K562 (cell line): ENCODE results near the gene ELK1. TPM values are rescaled to one million over a fixed set of nuclear protein-coding genes. Genes with fewer than 3 reads are reported as not detected.

ENCODE experiments used
- ATF3 ChIP-seq, 2 experiments: fragments of 450-650 bp in 1 of 2; sonication (generic) in 1 of 2; formaldehyde crosslinking in 1 of 2; IDR thresholded peaks in 1 of 2; conservative IDR thresholded peaks in 1 of 2; 2 replicates each; pipeline versions ENCODE4 v1.6.1 to v1.8.1; 2016 to 2023; ENCODE audit warnings: mild to moderate bottlenecking in 2 of 2, moderate library complexity in 2 of 2, inconsistent platforms in 1 of 2, missing genetic modification reagents in 1 of 2
- ESRRA ChIP-seq: fragments of 450-650 bp; IDR thresholded peaks from 2 replicates; pipeline ENCODE4 v1.6.1; 2014; ENCODE audit warnings: low read depth, mild to moderate bottlenecking, moderate library complexity, borderline replicate concordance
- HBP1 ChIP-seq: fragments of 450-650 bp; formaldehyde crosslinking; IDR thresholded peaks from 2 replicates; pipeline ENCODE4 v1.4.0; 2022; ENCODE audit warnings: missing genetic modification characterization
- HIVEP1 ChIP-seq: fragments of 250-450 bp; sonication (Bioruptor Pico); IDR thresholded peaks from 2 replicates; pipeline ENCODE4 v1.4.0; 2020; ENCODE audit warnings: mild to moderate bottlenecking
- RBM22 ChIP-seq: fragments of 200-400 bp; formaldehyde crosslinking; IDR thresholded peaks from 2 replicates; pipeline ENCODE4 v1.6.1; 2018; ENCODE audit warnings: low read length, low read depth; ENCODE audit not compliant: poor library complexity, severe bottlenecking
- SMAD3 ChIP-seq: fragments of 450-650 bp; formaldehyde crosslinking; conservative IDR thresholded peaks from 2 replicates; pipeline ENCODE4 v1.4.0; 2020; ENCODE audit warnings: mild to moderate bottlenecking
- SOX6 ChIP-seq: fragments of 450-650 bp; IDR thresholded peaks from 2 replicates; pipeline ENCODE4 v1.6.1; 2014; ENCODE audit warnings: mild to moderate bottlenecking
- SREBF1 ChIP-seq: fragments of 150-350 bp; IDR thresholded peaks from 2 replicates; pipeline ENCODE4 v1.6.1; 2014; ENCODE audit warnings: antibody characterized with exemption, low read depth, low read length, borderline replicate concordance
- SREBF2 ChIP-seq: sonication (generic); formaldehyde crosslinking; IDR thresholded peaks from 2 replicates; pipeline ENCODE4 v1.4.0; 2020; ENCODE audit warnings: mild to moderate bottlenecking, missing genetic modification reagents
- TAL1 ChIP-seq: fragments of 450-650 bp; IDR thresholded peaks from 2 replicates; pipeline ENCODE4 v1.6.1; 2016; ENCODE audit warnings: mild to moderate bottlenecking
- TEAD2 ChIP-seq: fragments of 450-650 bp; IDR thresholded peaks from 2 replicates; pipeline ENCODE4 v1.6.1; 2016; ENCODE audit warnings: missing genetic modification characterization, control low read depth, missing compliant biosample characterization
- TOE1 ChIP-seq, 2 experiments: fragments of 450-650 bp in 1 of 2; sonication (generic) in 1 of 2; formaldehyde crosslinking in 1 of 2; IDR thresholded peaks; 2 replicates each; pipeline versions ENCODE4 v1.7.1 to v1.8.0; 2016 to 2022; ENCODE audit warnings: borderline replicate concordance in 2 of 2, mild to moderate bottlenecking in 2 of 2, antibody characterized with exemption in 1 of 2, inconsistent platforms in 1 of 2, low read depth in 1 of 2, missing genetic modification reagents in 1 of 2, moderate library complexity in 1 of 2
- U2AF1 ChIP-seq: fragments of 200-400 bp; formaldehyde crosslinking; optimal IDR thresholded peaks from 2 replicates; pipeline ENCODE3; 2017; ENCODE audit warnings: mild to moderate bottlenecking, low read depth, low read length, moderate library complexity
- ZBTB9 ChIP-seq: fragments of 450-650 bp; formaldehyde crosslinking; IDR thresholded peaks from 2 replicates; pipeline ENCODE4 v1.4.0; 2020; ENCODE audit warnings: mild to moderate bottlenecking, moderate library complexity
- ZNF398 ChIP-seq: fragments of 250-450 bp; sonication (Bioruptor Pico); IDR thresholded peaks from 2 replicates; pipeline ENCODE4 v1.8.0; 2021; ENCODE audit warnings: moderate library complexity, mild to moderate bottlenecking, inconsistent platforms
- ZNF717 ChIP-seq: fragments of 250-450 bp; sonication (Bioruptor Pico); IDR thresholded peaks from 2 replicates; pipeline ENCODE4 v1.5.0; 2021
- polyA plus RNA-seq, 8 experiments: library from polyadenylated mRNA; depleted of rRNA in 4 of 8; stranded (reverse) in 5 of 8; unstranded in 3 of 8; fragments of >200 nt; fragmentation: Nextera tagmentation in 2 of 8; fragmentation: Illumina TruSeq in 1 of 8; extraction: Ambion mirVana in 2 of 8; extraction: Trizol in 1 of 8; gene quantifications; 2 replicates each; pipeline versions ENCODE4 v1.2.1 to v1.2.3, GENCODE V29; 2011 to 2014; ENCODE audit warnings: inconsistent platforms in 1 of 8, missing spikeins in 1 of 8
- total RNA-seq, 7 experiments: library from RNA; depleted of rRNA in 6 of 7; stranded (reverse); fragments of >200 nt in 6 of 7; fragmentation: Illumina TruSeq in 2 of 7; extraction: Trizol in 2 of 7; gene quantifications; 2 replicates each; pipeline versions ENCODE4 v1.2.1 to v1.2.3, GENCODE V29; 2011 to 2021; ENCODE audit warnings: low replicate concordance in 1 of 7
- TF ChIP-seq, protein P1 (sequence below): fragments of 450-650 bp; conservative IDR thresholded peaks from 2 replicates; pipeline ENCODE4 v1.6.1; 2016; ENCODE audit warnings: missing genetic modification characterization, low read depth, mild to moderate bottlenecking, control low read depth, missing compliant biosample characterization
- TF ChIP-seq, protein P2 (sequence below): fragments of 250-450 bp; sonication (Bioruptor Pico); IDR thresholded peaks from 2 replicates; pipeline ENCODE4 v1.5.0; 2020; ENCODE audit warnings: mild to moderate bottlenecking

The ELK1 gene
- total and polyA plus RNA-seq, 9 of the 15 experiments (the other 6 are each of a cell fraction or from before 2014, with no cell fraction given), result 4.4 to 74.9 (median 26.5) TPM

DNA sequence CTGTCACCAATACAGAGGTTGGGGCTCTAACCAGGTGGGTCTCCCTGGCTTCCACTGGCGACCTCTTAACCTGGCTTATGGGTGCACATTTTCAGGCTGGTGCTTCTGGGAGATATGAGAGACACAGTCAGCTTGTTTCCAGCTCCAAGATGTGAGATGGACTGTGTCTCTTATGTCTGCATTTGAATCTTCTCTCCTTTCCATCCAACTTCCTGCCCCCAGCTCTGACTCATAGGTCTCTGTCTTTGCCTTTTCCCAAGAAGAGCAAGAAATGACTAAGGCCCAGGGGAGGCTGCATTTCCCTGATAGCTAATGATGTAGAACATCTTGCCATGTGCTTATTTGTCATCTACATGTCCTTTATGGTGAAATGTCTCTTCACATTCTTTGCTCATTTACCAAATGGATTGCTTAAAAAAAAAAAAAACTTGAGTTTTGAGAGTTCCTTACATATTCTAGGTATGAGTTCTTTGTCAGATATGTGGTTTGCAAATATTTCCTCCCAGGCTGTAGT, 11.8 kb upstream of the ELK1 start (continued):
- TF ChIP-seq, protein P1, sequence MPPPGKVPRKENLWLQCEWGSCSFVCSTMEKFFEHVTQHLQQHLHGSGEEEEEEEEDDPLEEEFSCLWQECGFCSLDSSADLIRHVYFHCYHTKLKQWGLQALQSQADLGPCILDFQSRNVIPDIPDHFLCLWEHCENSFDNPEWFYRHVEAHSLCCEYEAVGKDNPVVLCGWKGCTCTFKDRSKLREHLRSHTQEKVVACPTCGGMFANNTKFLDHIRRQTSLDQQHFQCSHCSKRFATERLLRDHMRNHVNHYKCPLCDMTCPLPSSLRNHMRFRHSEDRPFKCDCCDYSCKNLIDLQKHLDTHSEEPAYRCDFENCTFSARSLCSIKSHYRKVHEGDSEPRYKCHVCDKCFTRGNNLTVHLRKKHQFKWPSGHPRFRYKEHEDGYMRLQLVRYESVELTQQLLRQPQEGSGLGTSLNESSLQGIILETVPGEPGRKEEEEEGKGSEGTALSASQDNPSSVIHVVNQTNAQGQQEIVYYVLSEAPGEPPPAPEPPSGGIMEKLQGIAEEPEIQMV (tag), result no peak
- no peak for TF ChIP-seq TOE1 (IDR thresholded peaks at IDR 0.05; ENCODE audit: borderline replicate concordance)
- TF ChIP-seq TOE1 (CRISPR knock-in tag; IDR thresholded peaks at IDR 0.05; ENCODE audit: borderline replicate concordance, low read depth), result no peak
- TF ChIP-seq U2AF1, result no peak
- peak; percentile 78 for TF ChIP-seq TAL1
- TF ChIP-seq ZNF398 (CRISPR knock-in tag), result no peak
- TF ChIP-seq ZNF717, result no peak
- TF ChIP-seq, protein P2, sequence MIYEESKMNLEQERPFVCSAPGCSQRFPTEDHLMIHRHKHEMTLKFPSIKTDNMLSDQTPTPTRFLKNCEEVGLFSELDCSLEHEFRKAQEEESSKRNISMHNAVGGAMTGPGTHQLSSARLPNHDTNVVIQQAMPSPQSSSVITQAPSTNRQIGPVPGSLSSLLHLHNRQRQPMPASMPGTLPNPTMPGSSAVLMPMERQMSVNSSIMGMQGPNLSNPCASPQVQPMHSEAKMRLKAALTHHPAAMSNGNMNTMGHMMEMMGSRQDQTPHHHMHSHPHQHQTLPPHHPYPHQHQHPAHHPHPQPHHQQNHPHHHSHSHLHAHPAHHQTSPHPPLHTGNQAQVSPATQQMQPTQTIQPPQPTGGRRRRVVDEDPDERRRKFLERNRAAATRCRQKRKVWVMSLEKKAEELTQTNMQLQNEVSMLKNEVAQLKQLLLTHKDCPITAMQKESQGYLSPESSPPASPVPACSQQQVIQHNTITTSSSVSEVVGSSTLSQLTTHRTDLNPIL (CRISPR knock-in tag), result no peak
- no peak for TF ChIP-seq SOX6
- TF ChIP-seq RBM22, result no peak
- TF ChIP-seq SREBF2 (CRISPR knock-in tag), result no peak
- TF ChIP-seq SMAD3 (CRISPR knock-in tag), result no peak
- no peak for TF ChIP-seq HIVEP1
- no peak for TF ChIP-seq TEAD2
- no peak for TF ChIP-seq ZBTB9 (CRISPR knock-in tag)
- no peak for TF ChIP-seq HBP1
- TF ChIP-seq ATF3 (IDR thresholded peaks at IDR 0.05), result peak; percentile 94
- TF ChIP-seq ATF3 (CRISPR knock-in tag; conservative IDR thresholded peaks at IDR 0.05), result peak; percentile 87
- no peak for TF ChIP-seq SREBF1
- no peak for TF ChIP-seq ESRRA
